ENCODE data around the gene DVL1.
"Not testable (repeated sequence)": the region's sequence is repeated elsewhere in the genome, so short reads cannot be mapped to it uniquely, and the experiment has no call there.

DVL1 gene

DNA sequence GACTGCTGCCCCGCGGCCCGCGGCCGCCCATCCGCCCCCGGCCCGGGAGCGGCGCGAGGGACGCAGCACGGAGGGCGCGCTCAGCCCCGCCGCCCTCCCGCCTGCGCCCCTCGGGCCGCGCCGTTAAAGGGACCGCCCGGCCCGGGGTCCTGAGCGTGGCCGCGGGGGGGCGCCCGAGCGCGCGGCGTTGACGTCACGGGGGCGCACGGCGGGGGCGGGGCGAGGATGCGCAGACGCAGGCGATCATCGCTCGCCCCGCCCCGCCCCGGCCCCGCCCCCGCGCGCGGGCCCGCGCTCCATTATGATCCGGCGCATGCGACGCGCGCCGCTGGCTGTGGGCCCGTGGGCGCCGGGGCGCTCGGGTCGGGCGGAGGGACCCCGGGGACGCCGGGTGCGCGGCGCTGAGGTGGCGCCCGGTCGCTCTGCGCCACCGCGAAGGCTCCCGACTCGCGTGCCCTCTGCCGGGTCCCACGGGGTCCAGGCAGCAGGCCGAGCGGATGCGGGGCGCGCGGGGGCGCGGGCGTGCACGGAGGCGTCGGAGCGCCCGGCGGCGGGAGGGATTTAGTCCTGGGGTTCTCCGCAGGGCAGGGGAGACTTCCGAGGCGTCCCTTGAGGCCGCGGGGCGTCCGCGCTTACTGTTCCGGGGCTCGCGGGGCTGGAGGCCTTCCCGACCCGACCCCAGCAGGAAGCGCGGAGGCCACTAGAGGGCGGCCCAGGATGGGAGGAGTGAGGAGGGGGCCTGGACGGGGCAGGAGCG lies at the start of gene DVL1:
DVL1 (minus strand) TSS at position 163 of the 757 bp plus-strand sequence. CDS start 353 bp downstream, outside the sequence.
- peak; percentile 17 to 53 for DNase-seq (ENCODE audit: low read depth in 2 of 2)

DNA sequence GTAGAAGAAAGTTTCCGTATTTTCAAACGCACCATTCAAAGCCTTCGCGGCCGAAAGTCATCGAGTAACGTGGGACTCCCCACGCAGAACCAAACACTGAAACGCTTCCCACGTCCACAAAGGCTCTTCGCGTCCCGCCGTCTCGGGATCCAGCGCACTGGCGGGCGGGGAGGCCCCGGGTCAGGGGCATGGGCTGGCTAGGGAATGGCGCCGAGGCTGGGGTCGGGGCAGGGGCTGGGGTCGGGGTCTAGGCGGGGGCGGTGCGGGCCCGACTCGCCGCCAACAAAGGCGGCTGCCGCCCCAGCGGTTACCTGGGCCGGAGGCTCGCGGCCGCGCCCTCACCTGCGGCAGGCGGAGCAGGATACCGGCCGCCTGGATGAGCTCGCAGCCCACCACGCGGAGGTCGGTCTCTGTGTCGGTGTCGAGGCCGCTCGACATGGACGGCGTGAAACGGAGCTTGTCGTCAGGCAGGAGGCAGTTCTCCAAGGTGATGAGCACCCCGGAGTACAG lies 49.5 kb upstream of the DVL1 start:
- no peak for DNase-seq (ENCODE audit: low read depth in 2 of 2)

DNA sequence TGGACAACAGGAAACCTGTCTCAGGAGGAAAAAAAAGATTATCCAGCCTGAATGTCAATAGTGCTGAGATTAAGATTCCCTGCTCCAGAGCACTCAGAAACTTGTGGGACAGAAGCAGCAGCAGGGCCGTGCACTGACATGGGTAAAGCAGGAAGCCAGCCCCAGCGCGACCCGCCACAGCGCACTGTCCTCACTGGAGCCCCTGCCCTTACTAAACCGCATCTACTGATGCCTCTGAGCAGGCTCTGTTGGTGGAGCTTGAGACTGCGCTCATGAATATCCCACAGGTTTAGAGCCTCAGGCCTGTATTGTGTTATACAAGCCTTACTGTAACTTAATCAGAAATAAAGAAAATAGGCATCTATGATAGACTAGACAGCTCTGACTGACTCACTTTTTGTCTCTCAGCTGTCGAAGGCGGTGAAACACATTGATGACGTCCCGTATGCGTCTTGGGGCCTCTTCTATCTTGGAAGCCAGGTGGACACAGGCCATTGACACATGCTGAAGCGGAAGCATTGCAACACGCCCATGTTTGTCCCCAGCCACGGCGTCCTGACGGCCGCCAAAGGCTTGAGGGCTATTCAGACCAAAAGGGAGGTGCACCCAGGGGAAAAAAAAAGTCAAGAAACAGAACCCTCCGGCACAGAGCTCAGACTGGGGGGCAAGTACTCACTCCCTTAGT lies 48.8 kb upstream of the DVL1 start:
- DNase-seq (ENCODE audit: low read depth in 2 of 2), result no peak

DNA sequence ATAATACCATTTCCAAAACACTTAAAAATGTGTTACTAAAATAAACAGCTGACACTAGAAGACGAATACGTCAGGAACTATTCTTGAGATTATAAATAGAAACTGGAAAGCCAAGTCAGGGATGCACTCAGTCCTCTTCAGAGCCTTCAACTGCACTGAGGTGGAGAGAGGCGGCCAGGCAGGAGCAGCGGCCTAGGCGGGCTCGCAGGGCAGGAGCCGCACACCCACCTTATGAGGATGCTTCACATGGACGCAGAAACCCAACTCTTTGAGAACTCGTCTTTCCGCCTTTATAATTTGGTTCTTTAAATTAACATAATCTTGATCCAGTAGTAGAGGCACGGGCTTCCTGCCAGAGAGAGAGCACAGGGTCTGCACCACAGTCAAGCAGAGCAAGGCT lies 45.9 kb upstream of the DVL1 start:
- DNase-seq (ENCODE audit: low read depth in 2 of 2), result no peak

DNA sequence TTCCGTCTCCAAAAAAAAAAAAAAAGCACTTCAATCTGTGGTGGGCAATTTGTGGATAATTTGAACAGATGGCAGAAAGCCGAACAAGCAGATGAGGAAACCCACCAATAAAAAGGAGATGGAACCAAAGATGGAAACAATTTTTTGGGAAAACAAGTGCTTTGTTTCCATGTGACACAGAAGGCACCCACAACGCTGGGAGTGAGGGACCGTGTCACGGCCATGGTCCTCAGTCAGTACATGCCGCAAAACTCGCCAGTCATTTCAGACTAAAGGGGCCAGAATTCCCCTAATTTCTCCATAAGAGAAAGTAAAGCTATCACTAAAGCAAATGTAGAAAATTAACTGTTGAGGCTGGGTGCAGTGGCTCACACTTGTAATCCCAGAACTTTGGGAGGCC lies 44.9 kb upstream of the DVL1 start:
- DNase-seq (ENCODE audit: low read depth in 2 of 2), result no peak

DNA sequence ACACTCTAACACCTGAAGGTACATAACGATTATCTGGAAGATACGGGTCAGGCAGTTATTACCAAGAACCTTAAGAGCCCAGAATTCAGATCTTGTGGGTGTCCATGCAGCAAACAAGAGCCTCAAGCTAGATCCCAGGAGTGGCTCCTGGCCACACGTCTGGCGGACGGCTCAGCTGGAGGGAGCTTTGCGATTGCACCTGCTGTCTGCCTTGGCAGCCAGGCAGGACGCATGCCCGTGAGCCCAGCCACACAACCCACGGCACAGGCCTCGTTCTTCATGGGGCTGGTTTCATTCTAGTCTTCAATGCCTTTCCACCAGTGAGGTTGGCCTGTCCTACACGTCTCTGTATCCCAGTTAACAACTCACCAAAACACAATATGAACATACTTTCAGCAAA lies 44.2 kb upstream of the DVL1 start:
- no peak for DNase-seq (ENCODE audit: low read depth in 2 of 2)

DNA sequence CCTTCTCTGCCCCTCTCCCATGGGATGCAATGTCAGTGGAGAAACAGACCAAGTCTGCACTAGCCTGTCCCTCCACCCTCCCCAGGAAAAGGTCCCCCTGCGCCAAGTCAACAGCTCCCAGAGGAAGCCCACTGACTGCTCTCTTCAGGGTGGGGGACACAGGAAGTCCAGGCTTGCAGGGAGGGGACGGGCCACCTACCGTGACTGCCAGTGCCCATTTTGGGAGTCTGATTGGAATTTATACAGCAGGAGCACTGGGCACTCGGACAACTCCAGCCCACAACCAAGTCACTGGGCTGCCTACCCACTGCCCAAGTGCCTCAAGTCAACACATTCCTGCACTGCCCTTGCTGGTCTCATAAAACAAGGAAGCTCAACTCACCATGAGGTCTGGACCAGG lies 43.8 kb upstream of the DVL1 start:
- no peak for DNase-seq (ENCODE audit: low read depth in 2 of 2)

DNA sequence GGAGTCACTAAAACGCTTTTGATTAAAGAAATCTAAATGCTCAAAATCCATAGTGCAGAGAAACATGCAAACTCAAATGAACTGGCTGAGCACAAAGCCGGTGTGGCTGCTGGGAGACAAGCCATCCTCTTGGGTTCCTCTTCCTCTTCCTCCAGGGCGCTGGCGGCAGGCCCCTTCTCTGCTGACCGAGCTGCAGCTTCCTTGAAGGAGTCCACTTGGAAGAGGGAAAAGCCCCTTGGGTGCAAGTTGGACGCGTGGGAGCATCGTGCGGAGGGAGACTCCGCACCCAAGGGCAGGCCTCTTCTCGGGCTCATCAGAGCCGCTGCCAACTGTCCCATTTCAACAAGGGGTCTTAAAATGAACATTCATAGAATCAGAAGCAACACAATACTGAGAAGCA lies 42.0 kb upstream of the DVL1 start:
- DNase-seq (ENCODE audit: low read depth in 2 of 2), result no peak

DNA sequence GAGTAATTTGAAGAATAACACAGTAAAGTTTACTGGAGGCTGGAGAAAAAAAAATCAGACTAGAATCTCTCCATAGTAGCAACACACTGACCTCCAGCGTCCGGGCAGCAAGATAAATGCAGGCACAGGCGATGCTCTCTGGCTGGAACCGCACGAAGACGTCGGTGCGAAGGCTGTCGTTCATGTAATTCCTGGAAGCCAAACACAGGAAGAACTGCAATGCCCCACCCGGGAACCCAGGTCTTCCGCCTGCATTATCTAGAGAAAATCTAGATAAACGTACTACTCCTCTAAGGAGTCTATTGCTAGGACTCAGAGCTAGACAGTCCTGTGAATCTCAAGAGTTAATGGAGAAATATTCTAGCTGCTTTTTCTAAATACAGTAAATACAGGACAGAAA lies 41.5 kb upstream of the DVL1 start:
- no peak for DNase-seq (ENCODE audit: low read depth in 2 of 2)

DNA sequence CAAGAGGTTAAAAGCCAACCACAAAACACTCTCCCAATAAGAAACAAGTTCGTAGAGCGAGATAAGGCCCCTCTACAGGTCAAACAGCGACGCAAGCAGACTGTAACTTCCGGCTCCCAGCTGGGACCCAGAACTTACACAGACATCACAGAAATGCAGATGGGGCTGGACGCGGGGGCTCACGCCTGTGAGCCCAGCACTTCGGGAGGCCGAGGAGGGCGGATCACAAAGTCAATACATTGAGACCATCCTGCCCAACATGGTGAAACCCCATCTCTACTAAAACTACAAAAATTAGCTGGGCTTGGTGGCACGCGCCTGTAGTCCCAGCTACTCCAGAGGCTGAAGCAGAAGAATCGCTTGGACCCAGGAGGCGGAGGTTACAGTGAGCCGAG lies 38.9 kb upstream of the DVL1 start:
- DNase-seq (ENCODE audit: low read depth in 2 of 2), result no peak

DNA sequence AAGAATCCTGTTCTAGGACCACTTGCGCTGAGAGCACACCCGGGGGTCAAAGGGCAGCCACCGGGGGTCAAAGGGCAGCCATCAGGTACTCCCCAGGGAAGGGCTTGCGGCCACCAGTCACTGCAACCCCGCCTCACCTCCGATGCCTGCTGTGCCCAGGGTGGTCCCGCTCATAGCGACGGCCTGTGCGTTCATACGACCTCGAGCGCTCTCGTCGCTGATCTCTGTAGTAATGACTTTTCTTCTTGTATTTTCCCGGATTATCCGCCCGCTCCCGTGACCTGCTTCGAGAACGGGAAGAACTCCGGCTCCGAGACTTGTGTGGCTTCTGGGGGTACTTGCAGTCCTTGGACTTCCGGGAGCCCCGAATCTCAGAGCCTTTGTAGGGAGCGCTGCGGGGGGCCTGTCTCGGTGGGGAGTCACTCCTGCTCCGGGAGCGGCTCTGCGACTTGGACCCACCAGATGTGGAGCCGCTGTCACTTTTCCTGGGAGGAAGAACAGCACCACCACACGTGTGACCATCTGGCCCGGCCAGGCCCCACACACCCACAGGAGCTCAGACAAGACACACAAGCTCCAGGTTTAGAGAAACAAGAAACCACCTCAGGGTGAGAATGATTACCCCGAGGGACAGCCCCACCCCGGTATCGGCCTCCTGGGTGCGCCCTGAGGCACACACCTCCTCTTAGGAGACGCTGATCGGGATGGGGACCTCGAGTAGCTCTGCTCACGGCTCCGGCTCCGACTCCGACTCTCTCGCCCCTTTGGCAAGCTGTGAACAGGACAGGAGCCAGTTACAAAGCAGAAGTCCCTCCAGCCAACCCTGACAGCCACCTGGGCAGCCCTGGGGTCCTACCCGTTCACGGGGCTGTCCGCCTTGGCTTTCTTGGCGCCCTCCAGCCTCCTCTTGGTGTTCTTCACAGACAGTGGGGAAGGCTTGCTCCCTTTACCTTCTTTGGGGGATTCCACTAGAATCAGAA lies 38.2 kb upstream of the DVL1 start:
- no peak for DNase-seq (ENCODE audit: low read depth in 2 of 2)

DNA sequence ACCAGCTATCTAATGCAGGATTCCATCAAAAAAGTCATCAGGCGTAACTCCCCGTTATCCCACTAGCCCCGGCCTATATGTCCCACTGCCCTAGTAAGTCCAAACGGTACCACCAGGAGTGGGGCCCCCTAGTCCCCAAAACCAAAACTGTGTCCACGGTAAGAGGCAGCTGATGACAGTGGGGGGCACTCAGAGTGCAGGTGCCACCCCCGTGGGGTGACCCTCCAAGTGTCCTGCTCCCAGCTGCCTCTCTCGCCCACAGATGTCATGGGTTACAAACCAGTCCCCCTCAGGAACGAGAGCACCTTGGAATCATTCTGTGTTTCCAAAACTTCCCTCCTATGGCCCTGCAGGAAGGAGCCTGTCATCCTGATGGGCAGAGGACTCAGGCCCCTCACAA lies 36.7 kb upstream of the DVL1 start:
- no peak for DNase-seq (ENCODE audit: low read depth in 2 of 2)

DNA sequence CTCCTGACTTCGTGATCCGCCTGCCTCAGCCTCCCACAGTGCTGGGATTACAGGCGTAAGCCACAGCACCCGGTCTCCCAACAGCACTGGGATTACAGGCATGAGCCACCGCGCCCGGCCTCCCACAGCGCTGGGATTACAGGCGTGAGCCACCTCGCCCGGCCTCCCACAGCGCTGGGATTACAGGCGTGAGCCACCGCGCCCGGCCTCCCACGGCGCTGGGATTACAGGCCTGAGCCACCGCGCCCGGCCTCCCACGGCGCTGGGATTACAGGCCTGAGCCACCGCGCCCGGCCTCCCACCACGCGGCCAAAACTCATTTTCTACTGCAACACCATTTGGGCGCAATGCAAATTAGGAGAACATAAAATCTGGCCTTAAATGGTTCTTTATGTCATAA lies 36.1 kb upstream of the DVL1 start:
- not testable (repeated sequence) for DNase-seq (ENCODE audit: low read depth in 2 of 2)

DNA sequence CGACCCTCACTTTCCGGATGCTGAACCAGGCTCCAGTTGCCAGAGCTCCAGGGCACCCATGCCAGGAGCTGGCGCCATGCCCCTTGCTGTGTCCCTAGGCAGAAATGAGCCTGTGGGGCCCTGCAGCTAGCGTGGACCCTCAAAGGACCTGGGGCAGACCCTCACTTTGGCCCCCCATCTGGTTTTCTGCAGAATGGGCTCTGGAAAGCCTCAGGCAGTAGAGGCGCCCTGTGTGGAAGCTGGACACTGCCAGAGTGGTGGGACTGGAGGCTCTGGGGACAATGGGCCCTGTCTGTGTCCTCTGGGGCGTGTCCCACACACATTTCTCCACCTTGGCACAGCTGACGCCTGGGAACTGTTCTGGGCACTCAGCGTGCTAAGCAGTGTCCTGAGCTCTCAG lies 32.1 kb upstream of the DVL1 start:
- no peak for DNase-seq (ENCODE audit: low read depth in 2 of 2)

DNA sequence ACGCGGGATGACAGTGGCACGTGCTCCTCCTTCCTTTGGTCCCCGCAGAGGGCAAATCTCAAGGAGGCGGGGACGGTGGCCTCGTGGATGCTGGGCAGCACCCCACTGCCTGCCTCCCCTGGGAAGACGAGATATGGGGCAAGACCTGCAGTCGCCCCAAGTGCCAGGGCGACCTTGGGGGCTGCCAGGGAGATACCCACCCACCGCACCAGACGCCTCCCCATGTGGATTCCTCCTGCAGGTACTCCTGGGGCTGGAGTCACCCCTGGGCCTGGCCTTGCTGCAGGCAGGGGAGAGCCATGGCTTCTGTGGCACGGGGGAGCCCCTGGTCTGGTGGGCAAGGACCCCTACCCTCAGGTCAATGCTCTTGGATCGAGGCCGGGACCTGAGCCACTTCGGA lies 31.6 kb upstream of the DVL1 start:
- no peak for DNase-seq (ENCODE audit: low read depth in 2 of 2)

DNA sequence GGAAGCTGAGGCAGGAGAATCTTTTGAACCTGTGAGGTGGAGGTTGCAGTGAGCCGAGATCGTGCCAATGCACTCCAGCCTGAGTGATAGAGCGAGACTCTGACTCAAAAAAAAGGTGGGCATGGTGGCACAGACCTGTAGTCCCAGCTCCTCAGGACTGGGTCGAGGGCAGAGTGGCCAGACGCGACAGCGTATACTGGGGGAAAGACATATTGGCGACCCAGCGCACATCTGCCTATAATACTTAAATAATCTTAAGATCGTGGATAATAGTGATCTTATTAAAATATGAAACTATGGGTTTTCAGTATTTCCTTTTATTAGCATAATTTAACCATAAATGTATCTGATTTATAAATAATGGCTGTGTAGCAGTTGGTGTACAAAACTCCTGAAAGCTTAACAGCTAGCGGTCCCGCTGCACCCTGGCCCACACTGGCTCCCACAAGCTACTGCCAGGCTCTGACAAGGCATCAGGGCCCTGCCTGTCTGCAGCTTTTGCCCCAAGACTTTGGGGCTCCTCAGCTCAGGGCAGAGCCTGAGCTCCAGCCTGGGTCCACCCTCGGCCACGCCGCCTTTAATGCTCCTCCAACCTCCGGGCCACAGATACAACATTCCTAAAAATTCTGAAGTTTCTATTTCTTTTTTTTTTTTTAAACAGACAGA lies 28.5 kb upstream of the DVL1 start:
- no peak for DNase-seq (ENCODE audit: low read depth in 2 of 2)

DNA sequence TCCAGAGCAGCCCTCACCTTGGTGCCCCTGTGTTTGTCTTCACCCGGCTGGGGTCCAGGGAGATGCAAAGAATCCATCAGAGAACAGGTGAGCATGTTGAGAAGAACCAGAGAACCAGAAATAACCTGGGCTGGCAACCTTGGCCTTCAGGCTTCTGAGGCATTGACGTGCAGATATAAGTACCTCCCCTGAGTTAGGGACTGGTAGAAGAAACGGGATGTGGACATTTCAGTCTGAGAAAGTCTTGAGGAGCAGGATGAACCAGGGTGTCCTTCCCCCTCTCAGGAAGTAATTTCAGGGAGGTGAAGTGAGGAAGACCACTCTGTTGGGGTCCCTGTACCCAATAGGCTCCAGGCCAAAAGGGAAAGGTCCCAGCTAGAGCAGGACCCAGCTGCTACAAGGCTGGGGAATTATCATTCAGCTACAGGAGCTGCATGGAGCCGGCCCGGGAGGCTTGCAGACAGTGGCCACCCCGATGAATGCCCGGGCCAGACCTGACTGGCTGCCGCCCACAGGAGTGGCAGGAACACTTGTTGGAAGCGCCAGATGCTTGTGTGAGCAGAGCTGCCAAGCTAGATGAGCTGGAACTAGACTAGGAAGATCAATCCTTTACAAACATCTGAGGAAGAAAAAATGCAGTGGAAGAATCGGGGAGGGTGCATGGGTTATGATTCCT lies 27.5 kb upstream of the DVL1 start:
- no peak for DNase-seq (ENCODE audit: low read depth in 2 of 2)

DNA sequence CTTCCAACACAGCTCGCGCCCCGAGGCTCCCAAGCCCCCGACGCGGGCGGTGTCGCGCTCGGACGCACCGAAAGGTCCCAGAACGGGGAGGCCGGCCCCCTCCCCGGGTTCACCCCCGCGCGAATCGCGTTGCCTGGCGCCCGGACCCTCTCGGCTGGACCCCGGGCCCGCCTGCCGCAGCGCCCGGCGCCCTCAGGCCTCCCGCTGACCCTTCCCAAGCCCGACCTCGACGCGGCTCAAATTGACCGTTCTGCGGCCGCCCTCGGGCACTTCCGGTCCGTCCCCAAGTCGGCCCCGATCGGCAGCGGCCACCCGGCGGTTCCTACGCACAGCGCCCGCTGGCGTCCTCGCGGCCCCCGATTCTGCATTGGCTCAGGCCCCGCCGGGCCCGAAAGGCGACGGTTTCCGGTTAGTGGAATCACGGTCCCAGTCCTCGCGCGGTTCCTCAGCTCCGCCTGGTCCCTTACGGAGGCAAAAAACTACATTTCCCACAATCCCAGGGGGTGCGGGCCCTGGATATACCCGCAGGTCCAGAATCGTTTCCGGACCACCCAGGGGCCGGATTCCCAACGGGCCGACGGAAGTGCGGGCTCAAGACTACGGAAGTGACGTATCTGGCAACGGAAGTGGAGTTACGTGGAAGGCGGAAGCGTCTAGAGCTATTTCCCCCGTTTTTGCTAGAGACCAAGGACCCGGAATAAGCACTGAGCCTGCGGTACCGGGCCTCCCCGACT lies 25.9 kb upstream of the DVL1 start, which contains the start of gene AURKAIP1:
AURKAIP1 (minus strand) TSS at position 279 of the 734 bp plus-strand sequence. CDS start 451 bp downstream, outside the sequence.
- peak; percentile 93 to 94 for DNase-seq (ENCODE audit: low read depth in 2 of 2)

DNA sequence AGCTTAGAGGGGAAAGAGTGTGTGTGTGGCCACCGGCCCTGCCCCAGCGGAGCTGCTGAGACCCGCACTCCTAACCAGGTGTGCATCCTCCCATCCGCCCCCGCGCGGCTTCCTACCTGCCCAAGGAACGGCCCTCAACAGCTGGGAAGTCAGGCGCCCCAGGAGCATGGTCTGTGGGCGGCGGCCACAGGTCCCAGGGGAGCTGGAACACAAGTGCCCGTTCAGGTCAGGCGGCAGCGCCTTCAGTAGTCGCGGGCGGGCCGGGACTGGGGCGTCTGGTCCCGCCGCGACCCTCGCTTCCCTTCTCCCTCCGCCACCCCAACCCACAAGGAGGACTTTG lies 25.3 kb upstream of the DVL1 start:
- DNase-seq (ENCODE audit: low read depth in 2 of 2), result no peak

All from stimulated activated CD8-positive, alpha-beta memory T cell treated with anti-CD3 and anti-CD28 coated beads, Interleukin-7, amount 100 ng/mL, for 4 hours (primary cell).